ENCODE results near the gene UBASH3A. TPM values are rescaled to one million over a fixed set of nuclear protein-coding genes. Genes with fewer than 3 reads are reported as not detected.
"Not testable (repeated sequence)": the region's sequence is repeated elsewhere in the genome, so short reads cannot be mapped to it uniquely, and the experiment has no call there.

UBASH3A gene
- polyA plus RNA-seq, 2 of the 4 experiments (the other 2 are of a cell fraction): not detected

DNA sequence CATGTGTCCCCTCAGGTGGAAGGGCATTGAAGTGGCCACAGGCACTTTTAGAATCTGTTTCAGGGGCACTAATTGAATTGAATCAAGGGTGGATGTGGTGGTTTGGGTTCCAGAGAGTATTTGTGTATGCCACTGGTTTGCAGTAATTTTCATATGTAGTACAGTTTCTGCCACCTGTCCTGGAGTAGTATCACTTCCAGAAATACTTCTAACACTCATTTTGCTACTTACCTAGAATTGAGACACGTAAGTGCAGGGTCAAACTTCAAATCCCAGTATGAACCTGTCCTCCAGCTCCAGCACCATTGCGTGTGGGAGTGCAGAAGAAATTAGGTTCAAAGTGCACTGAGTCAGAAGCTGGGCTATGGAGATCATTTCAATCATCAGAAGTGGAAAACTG lies 65.6 kb downstream of the UBASH3A start:
- ChIA-PET CTCF (interaction anchor here (1.4 kb wide), 1 partner anchor 12 kb away, joined by 3 read pairs; no protein-coding TSS in a partner anchor), POLR2A (no interaction called here)
- ATAC-seq (no peak), FAIRE-seq (no peak), DNase-seq (ENCODE audit: low read depth in 1 of 2, low spot score in 1 of 2) (no peak)
- no peaks in the 10 kb centered on the region for H3K9me3 ChIP-seq
- peaks cover 8% of the 10 kb centered on the region for H3K4me1 ChIP-seq
- WGBS (ENCODE audit: missing lambda C conversion rate): 45% methylated on average over 2 of the region's 2 CpGs
- no peak overlapping the region for H3K27ac ChIP-seq
- TF ChIP-seq GATA3 (IDR thresholded peaks at IDR 0.05; ENCODE audit: borderline replicate concordance) (no peak), SMC3 (IDR thresholded peaks at IDR 0.05) (no peak), BHLHE40 (IDR thresholded peaks at IDR 0.05; ENCODE audit: low read depth, low read length) (no peak)
- H3K4me2 ChIP-seq: no peak overlapping the region
- H3K4me3 ChIP-seq: no peak overlapping the region

- peaks cover 13% of the 10 kb centered on the region for H3K4me1 ChIP-seq
- H3K27ac ChIP-seq; POLR2A ChIA-PET; H3K4me3 ChIP-seq; H3K4me2 ChIP-seq; FAIRE-seq; H3K9me3 ChIP-seq; ATAC-seq; DNase-seq (ENCODE audit: low read depth in 1 of 2, low spot score in 1 of 2): not testable (repeated sequence)
- CTCF ChIA-PET: interaction anchor here (1.4 kb wide), 1 partner anchor 11 kb away, joined by 3 read pairs; no protein-coding TSS in a partner anchor
- 93% methylated on average over 4 of the region's 4 CpGs for WGBS (ENCODE audit: missing lambda C conversion rate)
Observed at GRCh38 chr21:42469726-42470125, 66.0 kb downstream of the UBASH3A start.

DNA sequence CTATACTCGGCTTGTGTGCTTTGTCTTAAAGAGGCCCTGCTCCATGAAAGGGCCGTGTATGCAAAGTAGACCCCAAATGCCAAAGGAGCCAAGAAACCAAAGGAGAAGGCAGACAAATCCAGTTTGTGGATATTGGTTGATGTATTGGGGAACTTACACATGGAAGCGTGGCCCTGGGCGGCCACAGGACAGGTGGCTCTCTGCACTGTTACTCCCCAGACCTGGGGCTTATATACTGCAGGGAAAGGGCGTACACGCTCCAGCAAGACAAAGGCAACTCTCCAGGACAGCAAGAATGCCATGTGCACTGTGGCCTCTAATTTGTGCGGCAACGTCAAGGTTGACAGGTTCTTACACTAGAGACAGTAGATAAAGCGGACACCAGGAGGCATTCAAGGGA lies 67.5 kb downstream of the UBASH3A start:
- Histone ChIP-seq H3K9me3 (no peaks in the 10 kb centered on the region), H3K4me1 (peaks cover 14% of the 10 kb centered on the region), H3K27ac (no peak overlapping the region), H3K4me3 (no peak overlapping the region), H3K4me2 (no peak overlapping the region)
- FAIRE-seq (no peak), ATAC-seq (no peak), DNase-seq (ENCODE audit: low read depth in 1 of 2, low spot score in 1 of 2) (no peak)
- no peak for TF ChIP-seq SREBF2 (IDR thresholded peaks at IDR 0.05)
- no peak for TF ChIP-seq ZNF302 (CRISPR knock-in tag; IDR thresholded peaks at IDR 0.05)
- TF ChIP-seq MYC (IDR thresholded peaks at IDR 0.05; ENCODE audit: borderline replicate concordance, low read length): no peak
- TF ChIP-seq POLR2AphosphoS2 (conservative IDR thresholded peaks at IDR 0.05; ENCODE audit: low read length): no peak
- POLR2A ChIA-PET: no interaction called here
- 87% methylated on average over 9 of the region's 9 CpGs for WGBS (ENCODE audit: missing lambda C conversion rate)
- CTCF ChIA-PET: no interaction called here

DNA sequence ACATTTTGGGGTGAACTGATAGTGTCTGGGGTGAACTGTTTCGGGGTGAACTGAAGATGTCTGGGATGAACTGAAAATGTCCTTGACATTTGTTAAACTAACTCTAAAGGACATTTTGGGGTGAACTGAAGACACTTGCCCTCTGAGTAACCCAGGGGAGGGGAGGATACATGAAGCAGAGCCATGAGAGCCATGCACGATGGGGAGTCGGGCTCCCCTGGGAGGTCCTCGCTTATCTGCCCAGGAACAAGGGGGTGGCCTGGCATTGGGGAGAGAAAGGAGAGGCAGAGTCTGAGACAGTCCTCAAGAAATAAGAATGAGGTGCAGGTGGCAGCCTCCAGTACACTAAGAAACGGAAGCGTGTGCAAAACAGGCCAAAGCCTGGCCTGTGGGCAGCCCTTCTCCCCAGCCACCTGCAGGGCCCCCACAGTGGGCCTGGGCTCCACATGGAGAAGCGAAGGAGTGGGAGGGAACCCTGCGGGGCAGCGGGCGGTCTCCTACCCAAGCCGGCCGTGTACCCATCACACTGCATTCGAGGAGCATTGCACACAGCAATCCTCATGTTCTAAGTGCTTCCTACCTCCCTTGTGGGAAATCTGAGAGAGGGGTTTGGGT lies 68.1 kb downstream of the UBASH3A start:
- DNase-seq (ENCODE audit: low read depth in 1 of 2, low spot score in 1 of 2) (no peak), ATAC-seq (no peak), FAIRE-seq (no peak)
- TF ChIP-seq JUNB (IDR thresholded peaks at IDR 0.05) (no peak), FOXS1 (CRISPR knock-in tag; IDR thresholded peaks at IDR 0.05) (no peak), ZNF302 (CRISPR knock-in tag; IDR thresholded peaks at IDR 0.05) (no peak), MYC (IDR thresholded peaks at IDR 0.05; ENCODE audit: borderline replicate concordance, low read length) (no peak)
- ChIA-PET POLR2A (no interaction called here), CTCF (no interaction called here)
- Histone ChIP-seq H3K9me3 (no peaks in the 10 kb centered on the region), H3K4me2 (no peak overlapping the region), H3K4me3 (no peak overlapping the region), H3K4me1 (peaks cover 14% of the 10 kb centered on the region), H3K27ac (no peak overlapping the region)
- 79% methylated on average over 13 of the region's 13 CpGs for WGBS (ENCODE audit: missing lambda C conversion rate)

- Histone ChIP-seq H3K4me1 (peaks cover 14% of the 10 kb centered on the region), H3K27ac (no peak overlapping the region), H3K4me3 (no peak overlapping the region), H3K4me2 (no peak overlapping the region), H3K9me3 (no peaks in the 10 kb centered on the region)
- WGBS (ENCODE audit: missing lambda C conversion rate): 91% methylated on average over 7 of the region's 7 CpGs
- DNase-seq (ENCODE audit: low read depth in 1 of 2, low spot score in 1 of 2) (no peak), ATAC-seq (no peak), FAIRE-seq (no peak)
- ChIA-PET CTCF (no interaction called here), POLR2A (no interaction called here)
- TF ChIP-seq PHF8 (IDR thresholded peaks at IDR 0.05; ENCODE audit: borderline replicate concordance, low read depth) (no peak), NFE2L2 (conservative IDR thresholded peaks at IDR 0.05; ENCODE audit: low read length) (no peak), NPAS2 (CRISPR knock-in tag; IDR thresholded peaks at IDR 0.05; ENCODE audit: borderline replicate concordance) (no peak), RNF2 (IDR thresholded peaks at IDR 0.05; ENCODE audit: borderline replicate concordance, low read depth) (no peak), CHD2 (IDR thresholded peaks at IDR 0.05; ENCODE audit: low read length, partially characterized antibody) (no peak), RCOR1 (IDR thresholded peaks at IDR 0.05; ENCODE audit: low read depth, low read length) (no peak), BHLHE40 (IDR thresholded peaks at IDR 0.05; ENCODE audit: low read depth, low read length) (no peak), HOXA7 (CRISPR knock-in tag; IDR thresholded peaks at IDR 0.05) (no peak), FOXS1 (CRISPR knock-in tag; IDR thresholded peaks at IDR 0.05) (no peak), RFX5 (IDR thresholded peaks at IDR 0.05) (no peak), CTCF (IDR thresholded peaks at IDR 0.05) (no peak), SMC3 (IDR thresholded peaks at IDR 0.05) (no peak), RAD21 (conservative IDR thresholded peaks at IDR 0.05 in 1 of 2, IDR thresholded peaks at IDR 0.05 in 1 of 2) (no peak)
- TF ChIP-seq, protein P1, sequence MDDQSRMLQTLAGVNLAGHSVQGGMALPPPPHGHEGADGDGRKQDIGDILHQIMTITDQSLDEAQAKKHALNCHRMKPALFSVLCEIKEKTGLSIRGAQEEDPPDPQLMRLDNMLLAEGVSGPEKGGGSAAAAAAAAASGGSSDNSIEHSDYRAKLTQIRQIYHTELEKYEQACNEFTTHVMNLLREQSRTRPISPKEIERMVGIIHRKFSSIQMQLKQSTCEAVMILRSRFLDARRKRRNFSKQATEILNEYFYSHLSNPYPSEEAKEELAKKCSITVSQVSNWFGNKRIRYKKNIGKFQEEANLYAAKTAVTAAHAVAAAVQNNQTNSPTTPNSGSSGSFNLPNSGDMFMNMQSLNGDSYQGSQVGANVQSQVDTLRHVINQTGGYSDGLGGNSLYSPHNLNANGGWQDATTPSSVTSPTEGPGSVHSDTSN (IDR thresholded peaks at IDR 0.05): no peak
Observed at GRCh38 chr21:42472521-42472920, 68.8 kb downstream of the UBASH3A start.

Measured in A549 (cell line).